GM23248 (cell line): ENCODE measurements around the gene KIF9.
"Not testable (repeated sequence)": the region's sequence is repeated elsewhere in the genome, so short reads cannot be mapped to it uniquely, and the experiment has no call there.

Experiments
- EZH2 ChIP-seq: fragments of 200-600 bp; sonication (generic); IDR thresholded peaks from 2 replicates; pipeline ENCODE4 v1.6.1; 2018; ENCODE audit warnings: antibody characterized with exemption, mild to moderate bottlenecking; ENCODE audit not compliant: insufficient read depth, poor library complexity, severe bottlenecking
- EZH2phosphoT487 ChIP-seq: fragments of 200-600 bp; sonication (generic); IDR thresholded peaks from 2 replicates; pipeline ENCODE4 v1.6.1; 2018; ENCODE audit warnings: antibody characterized with exemption, moderate library complexity, mild to moderate bottlenecking, low read depth; ENCODE audit not compliant: insufficient read depth

DNA sequence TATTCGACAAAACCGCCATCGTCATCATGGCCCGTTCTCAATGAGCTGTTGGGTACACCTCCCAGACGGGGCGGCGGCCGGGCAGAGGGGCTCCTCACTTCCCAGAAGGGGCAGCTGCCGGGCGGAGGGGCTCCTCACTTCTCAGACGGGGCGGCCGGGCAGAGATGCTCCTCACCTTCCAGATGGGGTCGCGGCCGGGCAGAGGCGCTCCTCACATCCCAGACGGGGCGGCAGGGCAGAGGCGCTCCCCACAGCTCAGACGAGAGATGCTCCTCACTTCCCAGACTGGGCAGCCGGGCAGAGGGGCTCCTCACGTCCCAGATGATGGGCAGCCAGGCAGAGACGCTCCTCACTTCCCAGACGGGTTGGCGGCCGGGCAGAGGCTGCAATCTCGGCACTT, 26.6 kb upstream of the KIF9 start:
- TF ChIP-seq EZH2phosphoT487, EZH2: not testable (repeated sequence)
